ENCODE data around the gene U2SURP. TPM values are rescaled to one million over a fixed set of nuclear protein-coding genes. Genes with fewer than 3 reads are reported as not detected.

The U2SURP gene
- total and polyA plus RNA-seq, 4 donors, result 8.3 to 41.2 (median 30.3) TPM

GRCh38 chr3:143078883-143079282, 77.5 kb downstream of the U2SURP start:
- no peaks in the 10 kb centered on the region for H3K36me3 ChIP-seq (ENCODE audit: control insufficient read depth in 4 of 4, insufficient read depth in 3 of 4, low read depth in 1 of 4, low read length in 3 of 4)
- no peak overlapping the region for H3K9ac ChIP-seq (ENCODE audit: low read depth in 1 of 2, low read length in 2 of 2)
- no peak overlapping the region for H3K27ac ChIP-seq (ENCODE audit: low read depth in 1 of 2, low read length in 2 of 2)
- peaks cover 0 to 3% (median 0%) of the 10 kb centered on the region in 4 donors for H3K27me3 ChIP-seq (ENCODE audit: control insufficient read depth in 4 of 4, insufficient read depth in 4 of 4, low read length in 3 of 4)
- no peak for DNase-seq (ENCODE audit: low spot score)
- 92% methylated on average over 4 of the region's 4 CpGs for WGBS
- no peak overlapping the region for H3K4me3 ChIP-seq (ENCODE audit: low read depth in 1 of 3, low read length in 3 of 3)
- TF ChIP-seq FOXA2 (IDR thresholded peaks at IDR 0.05), result no peak
- no peaks in the 10 kb centered on the region for H3K4me1 ChIP-seq (ENCODE audit: control insufficient read depth in 4 of 4, insufficient read depth in 4 of 4, low read length in 3 of 4)
- no peaks in the 10 kb centered on the region for H3K9me3 ChIP-seq (ENCODE audit: control insufficient read depth in 4 of 4, low read length in 3 of 4)

DNA sequence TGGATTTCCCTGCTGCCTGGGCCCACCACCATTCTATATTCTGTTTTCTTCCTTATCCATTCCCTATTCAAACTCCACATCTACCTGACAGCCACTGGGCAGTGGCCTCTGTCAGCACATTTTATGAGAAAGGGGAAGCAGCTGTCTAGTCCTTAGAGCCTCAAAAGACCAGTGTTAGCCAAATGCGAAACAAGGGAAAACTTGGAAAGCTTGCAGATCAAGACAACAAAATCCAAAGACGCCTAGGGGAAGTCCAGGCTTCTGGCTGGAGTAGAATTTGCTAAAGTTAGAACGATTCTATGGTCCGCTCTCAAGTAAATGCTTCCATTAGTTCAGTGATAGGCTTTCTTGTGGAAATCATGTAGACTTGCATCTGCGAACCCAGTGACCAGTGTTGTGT, 78.8 kb downstream of the U2SURP start:
- Histone ChIP-seq H3K4me1 (ENCODE audit: control insufficient read depth in 4 of 4, insufficient read depth in 4 of 4, low read length in 3 of 4) (no peaks in the 10 kb centered on the region), H3K9ac (ENCODE audit: low read depth in 1 of 2, low read length in 2 of 2) (no peak overlapping the region), H3K9me3 (ENCODE audit: control insufficient read depth in 4 of 4, low read length in 3 of 4) (no peaks in the 10 kb centered on the region), H3K4me3 (ENCODE audit: low read depth in 1 of 3, low read length in 3 of 3) (no peak overlapping the region), H3K36me3 (ENCODE audit: control insufficient read depth in 4 of 4, insufficient read depth in 3 of 4, low read depth in 1 of 4, low read length in 3 of 4) (no peaks in the 10 kb centered on the region), H3K27me3 (ENCODE audit: control insufficient read depth in 4 of 4, insufficient read depth in 4 of 4, low read length in 3 of 4) (peaks cover 0 to 3% (median 0%) of the 10 kb centered on the region in 4 donors), H3K27ac (ENCODE audit: low read depth in 1 of 2, low read length in 2 of 2) (no peak overlapping the region)
- 85% methylated on average over 5 of the region's 5 CpGs for WGBS
- DNase-seq (ENCODE audit: low spot score), result no peak
- TF ChIP-seq RXRA (IDR thresholded peaks at IDR 0.05), result no peak
- no peak for TF ChIP-seq JUND (IDR thresholded peaks at IDR 0.05)
- TF ChIP-seq TAF1 (conservative IDR thresholded peaks at IDR 0.05), result no peak
- TF ChIP-seq NR2F2 (IDR thresholded peaks at IDR 0.05), result no peak
- no peak for TF ChIP-seq SP1 (IDR thresholded peaks at IDR 0.05)
- TF ChIP-seq, protein P1, sequence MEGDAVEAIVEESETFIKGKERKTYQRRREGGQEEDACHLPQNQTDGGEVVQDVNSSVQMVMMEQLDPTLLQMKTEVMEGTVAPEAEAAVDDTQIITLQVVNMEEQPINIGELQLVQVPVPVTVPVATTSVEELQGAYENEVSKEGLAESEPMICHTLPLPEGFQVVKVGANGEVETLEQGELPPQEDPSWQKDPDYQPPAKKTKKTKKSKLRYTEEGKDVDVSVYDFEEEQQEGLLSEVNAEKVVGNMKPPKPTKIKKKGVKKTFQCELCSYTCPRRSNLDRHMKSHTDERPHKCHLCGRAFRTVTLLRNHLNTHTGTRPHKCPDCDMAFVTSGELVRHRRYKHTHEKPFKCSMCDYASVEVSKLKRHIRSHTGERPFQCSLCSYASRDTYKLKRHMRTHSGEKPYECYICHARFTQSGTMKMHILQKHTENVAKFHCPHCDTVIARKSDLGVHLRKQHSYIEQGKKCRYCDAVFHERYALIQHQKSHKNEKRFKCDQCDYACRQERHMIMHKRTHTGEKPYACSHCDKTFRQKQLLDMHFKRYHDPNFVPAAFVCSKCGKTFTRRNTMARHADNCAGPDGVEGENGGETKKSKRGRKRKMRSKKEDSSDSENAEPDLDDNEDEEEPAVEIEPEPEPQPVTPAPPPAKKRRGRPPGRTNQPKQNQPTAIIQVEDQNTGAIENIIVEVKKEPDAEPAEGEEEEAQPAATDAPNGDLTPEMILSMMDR (IDR thresholded peaks at IDR 0.05; ENCODE audit: low read depth, low read length, missing input control), result no peak
- TF ChIP-seq, protein P2, sequence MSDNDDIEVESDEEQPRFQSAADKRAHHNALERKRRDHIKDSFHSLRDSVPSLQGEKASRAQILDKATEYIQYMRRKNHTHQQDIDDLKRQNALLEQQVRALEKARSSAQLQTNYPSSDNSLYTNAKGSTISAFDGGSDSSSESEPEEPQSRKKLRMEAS (IDR thresholded peaks at IDR 0.05), result no peak
- no peak for TF ChIP-seq FOXA2 (IDR thresholded peaks at IDR 0.05)
- no peak for TF ChIP-seq ZBTB33 (IDR thresholded peaks at IDR 0.05)
- TF ChIP-seq HNF4A (conservative IDR thresholded peaks at IDR 0.05), result no peak
- no peak for TF ChIP-seq REST (IDR thresholded peaks at IDR 0.05)
- no peak for TF ChIP-seq EGR1 (IDR thresholded peaks at IDR 0.05; ENCODE audit: low read depth in 2 of 2)
- TF ChIP-seq GABPA (IDR thresholded peaks at IDR 0.05 in 1 of 2, conservative IDR thresholded peaks at IDR 0.05 in 1 of 2), result no peak

All from liver (tissue), 9 donors.